H1 (cell line): ENCODE data around the gene GRM7. TPM values are rescaled to one million over a fixed set of nuclear protein-coding genes. Genes with fewer than 3 reads are reported as not detected.

Source experiments
- CTCF ChIA-PET: fragments of 300-600 bp; sonication (Branson Sonifier 250); formaldehyde crosslinking; loops from one replicate; lab custom pipeline; 2021; ENCODE audit not compliant: partially characterized antibody; lab: Charles Lee
- POLR2A ChIA-PET: fragments of 300-600 bp; sonication (Branson Sonifier 250); formaldehyde crosslinking; loops from one replicate; lab custom pipeline; 2021; ENCODE audit warnings: inconsistent platforms; ENCODE audit not compliant: partially characterized antibody; lab: Charles Lee
- DNase-seq, 2 experiments: peaks; one replicate each; pipeline versions ENCODE4 v3.0.0 to v3.0.0-alpha.2; 2010 to 2022; ENCODE audit warnings: low spot score in 2 of 2, low read depth in 1 of 2, mixed read lengths in 1 of 2
- FAIRE-seq: peaks from 2 replicates; lab custom pipeline; 2011; peaks lifted over from hg19 to GRCh38; lab: Jason Lieb, UNC
- H2AFZ ChIP-seq: 2 replicates; pipeline ENCODE4 v1.8.1; 2012; ENCODE audit warnings: low read length, inconsistent platforms
- H2AK5ac ChIP-seq: 2 replicates; pipeline ENCODE4 v1.6.1; 2013; ENCODE audit warnings: low read depth, low read length
- H2BK120ac ChIP-seq: replicated peaks from 2 replicates; pipeline ENCODE3; 2013; ENCODE audit warnings: low read depth, low read length, inconsistent platforms
- H2BK12ac ChIP-seq: 2 replicates; pipeline ENCODE4 v1.6.1; 2013; ENCODE audit warnings: low read depth, low read length
- H2BK15ac ChIP-seq: 2 replicates; pipeline ENCODE4 v1.6.1; 2013; ENCODE audit warnings: low read length
- H2BK20ac ChIP-seq: 2 replicates; pipeline ENCODE4 v1.6.1; 2013; ENCODE audit warnings: low read length
- H2BK5ac ChIP-seq: 2 replicates; pipeline ENCODE4 v1.6.1; 2013; ENCODE audit warnings: low read depth, low read length
- H3K14ac ChIP-seq: 2 replicates; pipeline ENCODE4 v1.6.1; 2013; ENCODE audit warnings: inconsistent platforms; ENCODE audit not compliant: insufficient read length
- H3K18ac ChIP-seq: 2 replicates; pipeline ENCODE4 v1.6.1; 2013; ENCODE audit warnings: low read length; ENCODE audit errors: extremely low read depth
- H3K23ac ChIP-seq: 2 replicates; pipeline ENCODE4 v1.6.1; 2013; ENCODE audit warnings: inconsistent platforms; ENCODE audit not compliant: insufficient read length
- H3K23me2 ChIP-seq: 2 replicates; pipeline ENCODE4 v1.6.1; 2013; ENCODE audit warnings: low read depth, low read length
- H3K27ac ChIP-seq: 2 replicates; pipeline ENCODE4 v1.6.1; 2011; ENCODE audit warnings: low read depth, low read length, inconsistent platforms
- H3K27me3 ChIP-seq, 4 experiments: replicated peaks in 1 of 4; 1 replicate in 1 of 4; 2 replicates in 3 of 4; pipeline versions ENCODE4 v1.6.1 to v1.8.1; 2011 to 2013; ENCODE audit warnings: low read length in 3 of 4, mild to moderate bottlenecking in 3 of 4, inconsistent platforms in 2 of 4, mixed read lengths in 2 of 4, moderate library complexity in 1 of 4; ENCODE audit not compliant: control insufficient read depth in 3 of 4, insufficient read depth in 3 of 4; ENCODE audit errors: extremely low read depth in 1 of 4
- H3K36me3 ChIP-seq, 4 experiments: 2 replicates each; pipeline versions ENCODE4 v1.6.1 to v1.8.1; 2011 to 2013; ENCODE audit warnings: mild to moderate bottlenecking in 4 of 4, low read length in 3 of 4, moderate library complexity in 2 of 4, control low read depth in 1 of 4, inconsistent platforms in 1 of 4; ENCODE audit not compliant: insufficient read depth in 4 of 4, control insufficient read depth in 2 of 4
- H3K4ac ChIP-seq: replicated peaks from 2 replicates; pipeline ENCODE3; 2013; ENCODE audit warnings: low read length, low read depth, mixed read lengths, inconsistent platforms; ENCODE audit not compliant: insufficient read length
- H3K4me1 ChIP-seq, 4 experiments: replicated peaks in 1 of 4; 1 replicate in 1 of 4; 2 replicates in 3 of 4; pipeline versions ENCODE4 v1.6.1 to v1.8.1; 2011 to 2013; ENCODE audit warnings: low read length in 3 of 4, inconsistent platforms in 2 of 4, mixed read lengths in 1 of 4; ENCODE audit not compliant: insufficient read depth in 4 of 4, control insufficient read depth in 3 of 4
- H3K4me2 ChIP-seq, 2 experiments: 2 replicates each; pipeline versions ENCODE4 v1.6.1 to v1.8.1; 2011 to 2013; ENCODE audit warnings: low read depth in 2 of 2, low read length in 2 of 2, control low read depth in 1 of 2, inconsistent platforms in 1 of 2, mild to moderate bottlenecking in 1 of 2; ENCODE audit not compliant: insufficient read depth in 1 of 2
- H3K4me3 ChIP-seq, 4 experiments: fragments of 200-600, 300-600 bp in 1 of 4; sonication (generic), shearing (Covaris generic), sonication (Bioruptor Twin) in 1 of 4; 2 replicates each; pipeline versions ENCODE4 v1.5.1 to v1.8.1; 2011 to 2016; ENCODE audit warnings: low read length in 4 of 4, low read depth in 3 of 4, control low read depth in 2 of 4, inconsistent platforms in 2 of 4, mild to moderate bottlenecking in 2 of 4, mixed read lengths in 1 of 4, moderate library complexity in 1 of 4; ENCODE audit not compliant: insufficient read depth in 2 of 4; ENCODE audit errors: extremely low read depth in 1 of 4
- H3K56ac ChIP-seq: replicated peaks from 2 replicates; pipeline ENCODE3; 2013; ENCODE audit warnings: low read depth, mild to moderate bottlenecking, mixed read lengths, low read length, inconsistent platforms; ENCODE audit not compliant: insufficient read length
- H3K79me1 ChIP-seq: 2 replicates; pipeline ENCODE4 v1.6.1; 2013; ENCODE audit warnings: low read depth, low read length, control low read depth
- H3K79me2 ChIP-seq, 2 experiments: 2 replicates each; pipeline versions ENCODE4 v1.6.1 to v1.8.1; 2012 to 2013; ENCODE audit warnings: low read length in 2 of 2, mild to moderate bottlenecking in 2 of 2, inconsistent platforms in 1 of 2; ENCODE audit not compliant: insufficient read depth in 2 of 2, control insufficient read depth in 1 of 2
- H3K9ac ChIP-seq, 4 experiments: replicated peaks in 1 of 4; 1 replicate in 1 of 4; 2 replicates in 3 of 4; pipeline versions ENCODE4 v1.6.1 to v1.8.1; 2011 to 2013; ENCODE audit warnings: low read depth in 3 of 4, low read length in 3 of 4, control low read depth in 2 of 4, mild to moderate bottlenecking in 2 of 4, moderate library complexity in 2 of 4, inconsistent platforms in 1 of 4; ENCODE audit errors: extremely low read depth in 1 of 4
- H3K9me3 ChIP-seq, 2 experiments: 2 replicates each; pipeline versions ENCODE4 v1.6.1 to v1.8.1; 2012 to 2013; ENCODE audit warnings: mild to moderate bottlenecking in 2 of 2, moderate library complexity in 2 of 2, control low read depth in 1 of 2, inconsistent platforms in 1 of 2, low read depth in 1 of 2, low read length in 1 of 2, mixed read lengths in 1 of 2; ENCODE audit not compliant: insufficient read depth in 2 of 2
- H4K20me1 ChIP-seq, 2 experiments: replicated peaks in 1 of 2; 2 replicates each; pipeline versions ENCODE3 to v1.8.1; 2011 to 2013; ENCODE audit warnings: inconsistent platforms in 2 of 2, low read length in 2 of 2, mild to moderate bottlenecking in 1 of 2; ENCODE audit not compliant: insufficient read depth in 2 of 2, control insufficient read depth in 1 of 2
- H4K5ac ChIP-seq: 2 replicates; pipeline ENCODE4 v1.6.1; 2013; ENCODE audit warnings: low read length, low read depth, mixed read lengths, inconsistent platforms; ENCODE audit not compliant: insufficient read length
- H4K8ac ChIP-seq: 2 replicates; pipeline ENCODE4 v1.8.0; 2013; ENCODE audit warnings: mild to moderate bottlenecking, moderate library complexity, low read length, inconsistent platforms; ENCODE audit not compliant: insufficient read depth; ENCODE audit errors: extremely low read depth
- H4K91ac ChIP-seq: replicated peaks from 2 replicates; pipeline ENCODE3; 2013; ENCODE audit warnings: low read length, mixed read lengths, inconsistent platforms; ENCODE audit not compliant: insufficient read length
- CHD2 ChIP-seq: IDR thresholded peaks from 2 replicates; pipeline ENCODE4 v1.6.1; 2012; ENCODE audit warnings: low read length, improper control_type of control experiment
- HDAC6 ChIP-seq: IDR thresholded peaks from one replicate; pipeline ENCODE4 v1.7.1; 2012; ENCODE audit warnings: low read depth, mild to moderate bottlenecking, inconsistent platforms, low read length, moderate library complexity
- PHF8 ChIP-seq: fragments of 200-600 bp; sonication (generic); conservative IDR thresholded peaks from 2 replicates; pipeline ENCODE4 v1.7.1; 2012; ENCODE audit warnings: low read depth, mild to moderate bottlenecking, inconsistent platforms, low read length, moderate library complexity
- SP2 ChIP-seq: IDR thresholded peaks from 2 replicates; pipeline ENCODE4 v1.6.1; 2012; ENCODE audit warnings: mild to moderate bottlenecking, low read length, inconsistent platforms
- SRF ChIP-seq: IDR thresholded peaks from 2 replicates; pipeline ENCODE4 v1.6.1; 2011; ENCODE audit warnings: mild to moderate bottlenecking, low read depth, low read length, moderate library complexity
- TAF7 ChIP-seq: optimal IDR thresholded peaks from 2 replicates; pipeline ENCODE3; 2011; ENCODE audit warnings: low read depth, mild to moderate bottlenecking, inconsistent platforms, low read length, moderate library complexity, borderline replicate concordance
- WGBS, 2 experiments: shearing (Covaris generic) in 1 of 2; methylation state at CpG; one replicate each; pipeline versions ENCODE4 v1.1.6 to v1.1.7; 2013 to 2015; ENCODE audit warnings: low lambda C conversion rate in 2 of 2, mixed read lengths in 2 of 2, inconsistent platforms in 1 of 2, low coverage in 1 of 2, missing lambda C conversion rate in 1 of 2; ENCODE audit not compliant: insufficient replicate concordance in 2 of 2, insufficient coverage in 1 of 2, insufficient read length in 1 of 2; ENCODE audit errors: extremely low coverage in 1 of 2, missing lambda C conversion rate in 1 of 2; 5-methylcytosine and 5-hydroxymethylcytosine counted together
- polyA plus RNA-seq, 7 experiments: library from polyadenylated mRNA; depleted of rRNA in 3 of 7; stranded (reverse) in 5 of 7; unstranded in 2 of 7; fragments of >200 nt in 5 of 7; fragments of 200-250 nt in 2 of 7; gene quantifications; 1 replicate in 5 of 7; 2 replicates in 1 of 7; 4 replicates in 1 of 7; pipeline versions ENCODE4 v1.2.1 to v1.2.3, GENCODE V29; 2011 to 2013; ENCODE audit warnings: missing spikeins in 2 of 7, mixed read lengths in 2 of 7
- total RNA-seq: library from RNA; stranded (reverse); fragmentation: NEBNext Ultra II Directional; extraction: Animal tissue kit (Norgen Biotek cat#: 25700); gene quantifications from 2 replicates; pipeline ENCODE4 v1.2.1, GENCODE V29; 2021
- TF ChIP-seq, protein P1 (sequence below): IDR thresholded peaks from 2 replicates; pipeline ENCODE4 v1.6.1; 2011; ENCODE audit warnings: low read length, improper control_type of control experiment

Gene GRM7
- total and polyA plus RNA-seq, 2 of the 8 experiments (the other 6 are each of a cell fraction or from before 2014, with no cell fraction given): 0.17 to 0.24 TPM

DNA sequence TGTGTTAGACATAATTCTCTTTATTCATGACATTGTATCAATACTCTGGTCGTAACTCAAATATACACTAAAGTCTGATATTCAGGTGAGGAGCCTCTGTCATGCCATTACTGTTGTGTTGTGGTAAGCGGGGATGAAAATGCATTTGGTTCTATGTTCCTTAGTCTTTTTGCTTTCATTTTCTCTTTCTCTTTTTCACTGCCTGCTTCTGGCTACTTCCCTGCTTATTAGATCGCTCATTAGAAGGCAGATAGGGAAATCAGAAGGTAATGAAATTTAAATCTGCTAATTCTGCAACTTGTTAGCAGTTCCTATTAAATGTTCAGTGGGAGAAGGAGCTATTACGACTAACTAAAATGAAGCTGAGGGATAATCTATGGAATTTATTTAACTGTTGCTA is 345.0 kb downstream of the GRM7 start:
- no peak overlapping the region for H2AFZ ChIP-seq

More for the DNA sequence above, 345.0 kb downstream of the GRM7 start:
- Histone ChIP-seq H3K9ac (no peak overlapping the region), H2BK120ac (no peak overlapping the region), H4K20me1 (no peaks in the 10 kb centered on the region), H2BK12ac (no peak overlapping the region), H3K4me1 (no peaks in the 10 kb centered on the region; a peak in 1 of 7 replicates), H3K79me2 (no peaks in the 10 kb centered on the region), H3K27me3 (no peaks in the 10 kb centered on the region), H3K4me2 (no peak overlapping the region), H3K36me3 (no peaks in the 10 kb centered on the region), H3K4ac (no peak overlapping the region), H4K8ac (no peak overlapping the region), H3K18ac (no peak overlapping the region), H2BK5ac (no peak overlapping the region), H3K79me1 (no peaks in the 10 kb centered on the region), H2AK5ac (no peak overlapping the region), H3K23me2 (no peaks in the 10 kb centered on the region), H4K5ac (no peak overlapping the region), H3K23ac (no peak overlapping the region), H2BK20ac (no peak overlapping the region), H3K9me3 (no peaks in the 10 kb centered on the region), H3K4me3 (no peak overlapping the region), H3K14ac (no peak overlapping the region), H4K91ac (no peak overlapping the region), H3K56ac (no peak overlapping the region), H2BK15ac (no peak overlapping the region), H3K27ac (no peak overlapping the region)
- FAIRE-seq (no peak), DNase-seq (no peak)
- CTCF ChIA-PET: no interaction called here
- 88% methylated on average over 4 of the region's 4 CpGs; no CpG with 5 or more reads in 1 of the 2 experiments for whole genome bisulfite sequencing, 2 experiments
- TF ChIP-seq TAF7 (no peak), HDAC6 (no peak), CHD2 (no peak), SRF (no peak), SP2 (no peak), PHF8 (no peak)
- TF ChIP-seq, protein P1, sequence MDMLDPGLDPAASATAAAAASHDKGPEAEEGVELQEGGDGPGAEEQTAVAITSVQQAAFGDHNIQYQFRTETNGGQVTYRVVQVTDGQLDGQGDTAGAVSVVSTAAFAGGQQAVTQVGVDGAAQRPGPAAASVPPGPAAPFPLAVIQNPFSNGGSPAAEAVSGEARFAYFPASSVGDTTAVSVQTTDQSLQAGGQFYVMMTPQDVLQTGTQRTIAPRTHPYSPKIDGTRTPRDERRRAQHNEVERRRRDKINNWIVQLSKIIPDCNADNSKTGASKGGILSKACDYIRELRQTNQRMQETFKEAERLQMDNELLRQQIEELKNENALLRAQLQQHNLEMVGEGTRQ: no peak
- POLR2A ChIA-PET: no interaction called here
